Stimulated activated CD8-positive, alpha-beta memory T cell treated with anti-CD3 and anti-CD28 coated beads, Interleukin-2, amount 100 ng/mL, for 48 hours (primary cell): ENCODE data around the gene FOXD3.
A peak's percentile ranks its signal among the peaks of the same experiment; 100 is the strongest.

Experiments used
- DNase-seq, 2 donors: peaks; one replicate each; pipeline ENCODE4 v3.0.0-alpha.2; 2020; ENCODE audit warnings: low read depth in 2 of 2

The FOXD3 gene

GRCh38 chr1:63362073-63362472, 39.7 kb downstream of the FOXD3 start:
- no peak for DNase-seq

GRCh38 chr1:63362578-63362977, 40.2 kb downstream of the FOXD3 start:
- no peak for DNase-seq

GRCh38 chr1:63363014-63363413, 40.6 kb downstream of the FOXD3 start:
- DNase-seq: no peak

GRCh38 chr1:63366908-63367214, 44.5 kb downstream of the FOXD3 start:
- DNase-seq: no peak

- DNase-seq: peak; percentile 92 to 95
Measured at GRCh38 chr1:63367215-63368103, 45.1 kb downstream of the FOXD3 start, which contains the start of gene ALG6. Gene ALG6 (plus strand): TSS chr1:63367627. CDS start chr1:63370978, 3,351 bp downstream.

- no peak for DNase-seq
Measured at GRCh38 chr1:63368131-63368530, 45.8 kb downstream of the FOXD3 start.
